Gastroesophageal sphincter (tissue), 3 donors: ENCODE results near the gene DPM2.

Experiments
- CTCF ChIP-seq, 4 experiments: fragments of 200-600 bp in 2 of 4; fragments of 450-650 bp in 2 of 4; sonication (generic) in 1 of 4; IDR thresholded peaks; one replicate each; pipeline ENCODE4 v1.5.1; 2017 to 2019; ENCODE audit warnings: antibody characterized with exemption in 4 of 4, mild to moderate bottlenecking in 2 of 4, moderate library complexity in 2 of 4
- POLR2AphosphoS5 ChIP-seq: sonication (generic); formaldehyde crosslinking; IDR thresholded peaks from one replicate; pipeline ENCODE4 v1.6.1; 2017; ENCODE audit warnings: antibody characterized with exemption

- no peak for TF ChIP-seq CTCF (IDR thresholded peaks at IDR 0.05)
- TF ChIP-seq POLR2AphosphoS5 = no peak
Measured at GRCh38 chr9:127937056-127937387, 632 bp downstream of the DPM2 start.
